Measurements from ENCODE around the gene EEFSEC. TPM values are rescaled to one million over a fixed set of nuclear protein-coding genes. Genes with fewer than 3 reads are reported as not detected.

EEFSEC gene
- total RNA-seq, 1 donor from 2014 or later, result 24.6 TPM

GRCh38 chr3:128274837-128275236 is 121.6 kb downstream of the EEFSEC start:
- DNase-seq (ENCODE audit: extremely low spot score in 2 of 2), result peak; percentile 55 to 75
- Histone ChIP-seq H3K27me3 (no peaks in the 10 kb centered on the region), H3K9me3 (no peaks in the 10 kb centered on the region), H3K4me3 (no peak overlapping the region), H3K27ac (no peak overlapping the region), H3K4me1 (peaks cover 32% of the 10 kb centered on the region), H3K36me3 (no peaks in the 10 kb centered on the region)
- no peak for TF ChIP-seq POLR2A (IDR thresholded peaks at IDR 0.05)
- TF ChIP-seq CTCF (IDR thresholded peaks at IDR 0.05), result no peak
- no peak for TF ChIP-seq POLR2AphosphoS5 (IDR thresholded peaks at IDR 0.05; ENCODE audit: insufficient read depth in 1 of 2, low read depth in 1 of 2)
- intact Hi-C loops (cut with DNase I), result no loop called here

- DNase-seq (ENCODE audit: extremely low spot score in 2 of 2), result peak; percentile 61 to 78
- TF ChIP-seq POLR2AphosphoS5 (IDR thresholded peaks at IDR 0.05; ENCODE audit: insufficient read depth in 1 of 2, low read depth in 1 of 2), result no peak
- TF ChIP-seq CTCF (IDR thresholded peaks at IDR 0.05), result no peak
- TF ChIP-seq POLR2A (IDR thresholded peaks at IDR 0.05), result no peak
- no peaks in the 10 kb centered on the region for H3K9me3 ChIP-seq
These were observed 122.2 kb downstream of the EEFSEC start for GRCh38 chr3:128275316-128276145.

GRCh38 chr3:128276146-128276435 is 122.8 kb downstream of the EEFSEC start:
- no peaks in the 10 kb centered on the region for H3K36me3 ChIP-seq
- H3K4me1 ChIP-seq, result peaks cover 32% of the 10 kb centered on the region
- H3K27ac ChIP-seq, result no peak overlapping the region
- no peaks in the 10 kb centered on the region for H3K27me3 ChIP-seq
- intact Hi-C loops (cut with DNase I), result no loop called here
- no peaks in the 10 kb centered on the region for H3K9me3 ChIP-seq
- peak; percentile 55 to 65 for DNase-seq (ENCODE audit: extremely low spot score in 2 of 2)
- H3K4me3 ChIP-seq, result no peak overlapping the region
- TF ChIP-seq POLR2A (IDR thresholded peaks at IDR 0.05), result no peak
- no peak for TF ChIP-seq POLR2AphosphoS5 (IDR thresholded peaks at IDR 0.05; ENCODE audit: insufficient read depth in 1 of 2, low read depth in 1 of 2)
- no peak for TF ChIP-seq CTCF (IDR thresholded peaks at IDR 0.05)

More at GRCh38 chr3:128275316-128276145, 122.2 kb downstream of the EEFSEC start:
- Histone ChIP-seq H3K4me1 (peaks cover 32% of the 10 kb centered on the region), H3K27me3 (no peaks in the 10 kb centered on the region), H3K36me3 (no peaks in the 10 kb centered on the region), H3K4me3 (no peak overlapping the region), H3K27ac (no peak overlapping the region)
- intact Hi-C loops (cut with DNase I), result no loop called here

- Histone ChIP-seq H3K9me3 (no peaks in the 10 kb centered on the region), H3K27me3 (no peaks in the 10 kb centered on the region), H3K4me1 (peaks cover 32% of the 10 kb centered on the region), H3K27ac (no peak overlapping the region), H3K36me3 (no peaks in the 10 kb centered on the region), H3K4me3 (no peak overlapping the region)
- intact Hi-C loops (cut with DNase I), result no loop called here
- TF ChIP-seq CTCF (IDR thresholded peaks at IDR 0.05) (no peak), POLR2AphosphoS5 (IDR thresholded peaks at IDR 0.05; ENCODE audit: insufficient read depth in 1 of 2, low read depth in 1 of 2) (no peak), POLR2A (IDR thresholded peaks at IDR 0.05) (no peak)
- peak in 1 of 2 donors; percentile 72 for DNase-seq (ENCODE audit: extremely low spot score in 2 of 2)
These were observed 123.4 kb downstream of the EEFSEC start for GRCh38 chr3:128276577-128277183.
